C4-2B (cell line): ENCODE results near the gene ABCA4.

ENCODE experiments used
- ZFX ChIP-seq: fragments of 450-650 bp; IDR thresholded peaks from 2 replicates; pipeline ENCODE4 v1.6.1; 2017
- TF ChIP-seq, protein P1 (sequence below): fragments of 450-650 bp; conservative IDR thresholded peaks from 2 replicates; pipeline ENCODE4 v1.5.1; 2017; ENCODE audit warnings: mild to moderate bottlenecking

DNA sequence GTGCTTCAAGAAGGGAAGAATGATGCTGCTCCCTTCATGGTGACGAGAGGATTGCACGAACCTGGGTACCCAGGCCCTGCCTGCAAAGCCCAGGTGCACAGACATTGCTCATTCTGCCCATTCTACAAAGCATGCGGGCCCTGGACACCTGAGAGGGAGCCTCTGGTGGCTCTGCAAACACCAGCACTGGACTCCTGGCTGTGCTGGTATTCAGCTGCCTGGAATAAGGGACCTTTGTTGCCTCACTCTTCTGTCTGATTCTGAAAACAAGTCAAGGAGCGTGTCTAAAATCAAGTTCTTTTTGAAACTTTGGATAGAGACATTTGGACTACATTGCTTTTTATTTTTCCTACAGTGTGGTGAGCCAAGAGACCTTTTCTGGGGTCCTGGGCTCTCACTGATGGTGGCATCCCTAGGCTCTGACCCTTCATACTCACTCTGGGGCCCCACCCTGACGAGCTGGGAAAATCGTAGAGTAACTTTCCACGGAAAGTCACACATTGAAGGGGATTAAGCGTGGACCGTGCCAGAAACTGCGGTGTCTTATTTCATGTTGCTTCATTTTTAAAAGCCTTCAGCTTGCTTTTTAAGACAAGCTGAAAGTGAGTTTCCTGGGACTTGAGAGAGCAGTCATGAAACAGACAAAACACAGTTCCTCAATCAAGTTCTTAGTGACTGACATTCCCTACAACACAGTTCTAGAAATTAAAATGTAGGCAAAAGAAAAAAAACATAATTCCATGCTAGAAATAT is 24.0 kb downstream of the ABCA4 start:
- TF ChIP-seq, protein P1, sequence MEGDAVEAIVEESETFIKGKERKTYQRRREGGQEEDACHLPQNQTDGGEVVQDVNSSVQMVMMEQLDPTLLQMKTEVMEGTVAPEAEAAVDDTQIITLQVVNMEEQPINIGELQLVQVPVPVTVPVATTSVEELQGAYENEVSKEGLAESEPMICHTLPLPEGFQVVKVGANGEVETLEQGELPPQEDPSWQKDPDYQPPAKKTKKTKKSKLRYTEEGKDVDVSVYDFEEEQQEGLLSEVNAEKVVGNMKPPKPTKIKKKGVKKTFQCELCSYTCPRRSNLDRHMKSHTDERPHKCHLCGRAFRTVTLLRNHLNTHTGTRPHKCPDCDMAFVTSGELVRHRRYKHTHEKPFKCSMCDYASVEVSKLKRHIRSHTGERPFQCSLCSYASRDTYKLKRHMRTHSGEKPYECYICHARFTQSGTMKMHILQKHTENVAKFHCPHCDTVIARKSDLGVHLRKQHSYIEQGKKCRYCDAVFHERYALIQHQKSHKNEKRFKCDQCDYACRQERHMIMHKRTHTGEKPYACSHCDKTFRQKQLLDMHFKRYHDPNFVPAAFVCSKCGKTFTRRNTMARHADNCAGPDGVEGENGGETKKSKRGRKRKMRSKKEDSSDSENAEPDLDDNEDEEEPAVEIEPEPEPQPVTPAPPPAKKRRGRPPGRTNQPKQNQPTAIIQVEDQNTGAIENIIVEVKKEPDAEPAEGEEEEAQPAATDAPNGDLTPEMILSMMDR = no peak
- no peak for TF ChIP-seq ZFX
